Upper lobe of left lung (tissue), 6 donors: ENCODE measurements around the gene CSK. TPM values are rescaled to one million over a fixed set of nuclear protein-coding genes. Genes with fewer than 3 reads are reported as not detected.

ENCODE experiments used
- ATAC-seq, 2 donors: fragments of 200-7000 bp; cut with Tn5 transposase; one replicate each; pipeline ENCODE4 v1.9.1; 2022; ENCODE audit warnings: mild to moderate bottlenecking in 2 of 2, moderate library complexity in 2 of 2; ENCODE audit not compliant: low FRiP score in 2 of 2
- DNase-seq, 2 donors: peaks; one replicate each; pipeline ENCODE4 v3.0.0-alpha.2; 2019 to 2020
- H3K27ac ChIP-seq, 4 donors: fragments of 200-600 bp; sonication (generic); one replicate each; pipeline ENCODE4 v1.5.1; 2016 to 2019
- H3K27me3 ChIP-seq, 4 donors: fragments of 200-600 bp; sonication (generic); one replicate each; pipeline ENCODE4 v1.5.1; 2017 to 2019
- H3K36me3 ChIP-seq, 4 donors: fragments of 200-600 bp; sonication (generic); one replicate each; pipeline ENCODE4 v1.5.1; 2016 to 2019
- H3K4me1 ChIP-seq, 4 donors: fragments of 200-600 bp; sonication (generic); one replicate each; pipeline ENCODE4 v1.5.1; 2018 to 2019
- H3K4me3 ChIP-seq, 4 donors: fragments of 200-600 bp; sonication (generic); one replicate each; pipeline ENCODE4 v1.5.1; 2017 to 2019; ENCODE audit warnings: mild to moderate bottlenecking in 2 of 4, moderate library complexity in 1 of 4
- H3K9me3 ChIP-seq, 4 donors: fragments of 200-600 bp; sonication (generic); one replicate each; pipeline ENCODE4 v1.5.1; 2018 to 2019
- EP300 ChIP-seq, 4 donors: sonication (generic); formaldehyde crosslinking; IDR thresholded peaks; one replicate each; pipeline ENCODE4 v1.5.1; 2017; ENCODE audit warnings: antibody characterized with exemption in 4 of 4, control low read depth in 2 of 4
- POLR2A ChIP-seq, 4 donors: fragments of 450-650 bp; IDR thresholded peaks; one replicate each; pipeline ENCODE4 v1.5.1; 2016 to 2017; ENCODE audit warnings: antibody characterized with exemption in 4 of 4, mild to moderate bottlenecking in 2 of 4
- POLR2AphosphoS5 ChIP-seq, 2 donors: sonication (generic); formaldehyde crosslinking; IDR thresholded peaks; one replicate each; pipeline ENCODE4 v1.5.1; 2017; ENCODE audit warnings: antibody characterized with exemption in 2 of 2
- WGBS, 2 donors: methylation state at CpG; one replicate each; pipeline ENCODE4 v1.1.5; 2017 to 2018; 5-methylcytosine and 5-hydroxymethylcytosine counted together
- total RNA-seq, 6 donors: library from RNA; depleted of rRNA in 4 of 6; stranded (reverse); fragments of >200 nt in 4 of 6; gene quantifications; one replicate each; pipeline versions ENCODE4 v1.1.0 to v1.2.1, GENCODE V29; 2016 to 2021
- TF ChIP-seq, protein P1 (sequence below), 6 experiments: fragments of 450-650 bp in 4 of 6; fragments of 200-600 bp in 2 of 6; sonication (generic) in 2 of 6; IDR thresholded peaks; one replicate each; pipeline ENCODE4 v1.5.1; 2016 to 2019; ENCODE audit warnings: antibody characterized with exemption in 6 of 6
- donor health status: DM: no; HTN: no; CAD: no; lungs with moderate emphysema.
- donor health status: DM: no; HTN: yes; CAD: no; lungs with severe emphysema.

CSK gene
- total RNA-seq, 6 donors from 2014 or later: 32.7 to 104 (median 64.8) TPM

DNA sequence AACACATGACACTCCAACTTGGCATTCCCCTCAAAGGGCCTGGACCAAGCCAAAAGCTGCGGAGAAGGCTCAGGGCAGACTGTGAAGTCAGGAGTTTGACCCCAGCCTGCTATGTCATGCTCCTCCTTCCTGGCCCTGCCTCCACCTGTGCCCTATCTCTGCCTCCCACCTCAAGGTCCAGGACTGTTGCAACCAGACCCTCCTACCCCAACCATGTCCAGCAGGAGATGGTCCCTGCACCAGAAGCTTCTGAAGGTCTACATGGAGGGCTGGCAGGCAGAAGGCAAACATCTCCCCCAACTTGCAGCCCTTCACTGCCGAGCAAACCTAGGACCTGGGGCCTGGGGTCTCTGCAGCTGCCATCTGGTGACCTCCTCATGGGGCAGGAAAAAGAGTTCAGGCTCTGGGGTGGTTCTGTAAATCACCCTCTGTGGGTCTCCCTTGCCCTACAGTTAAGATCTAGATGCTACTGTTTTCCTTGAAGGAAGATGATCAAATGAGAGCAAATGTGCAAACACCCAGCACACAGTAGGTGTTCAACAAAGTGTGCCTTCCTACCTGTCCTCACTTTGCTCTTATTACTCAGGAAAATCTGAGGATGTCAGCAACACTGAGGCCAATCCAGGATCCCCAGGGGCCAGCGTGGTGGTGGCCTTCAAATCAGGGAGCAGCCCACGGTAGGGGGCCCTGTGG lies 11.5 kb upstream of the CSK start:
- no peak overlapping the region for H3K4me3 ChIP-seq
- no peaks in the 10 kb centered on the region for H3K9me3 ChIP-seq
- WGBS, 2 donors: 79 to 100% methylated on average over 1 to 4 of the region's 4 CpGs
- DNase-seq: no peak
- peaks cover 4 to 18% (median 11%) of the 10 kb centered on the region in 4 donors for H3K4me1 ChIP-seq
- H3K27me3 ChIP-seq: no peaks in the 10 kb centered on the region
- TF ChIP-seq POLR2A (IDR thresholded peaks at IDR 0.05) (no peak), POLR2AphosphoS5 (IDR thresholded peaks at IDR 0.05) (no peak)
- ATAC-seq: no peak
- H3K27ac ChIP-seq: no peak overlapping the region
- no peaks in the 10 kb centered on the region for H3K36me3 ChIP-seq

DNA sequence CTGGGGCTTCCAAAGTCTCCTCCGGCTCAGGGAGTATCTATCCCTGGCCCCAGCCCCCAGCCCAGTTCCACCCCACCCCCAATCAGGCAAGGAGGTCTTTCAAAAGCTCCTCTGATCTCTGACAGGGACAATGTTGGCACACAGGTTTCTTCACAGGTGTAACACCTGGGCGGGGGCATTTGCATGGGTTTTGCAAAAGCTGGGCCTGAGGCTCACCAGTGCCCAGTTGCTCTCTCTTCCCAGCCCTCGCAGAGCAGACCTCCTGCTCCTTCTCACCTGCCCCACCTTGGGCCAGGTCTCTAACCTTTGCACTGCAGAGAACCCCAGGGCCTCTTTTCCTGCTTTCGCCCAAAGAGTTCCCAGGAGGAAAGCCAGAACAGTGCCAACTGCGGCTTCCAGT lies 8.6 kb upstream of the CSK start:
- Histone ChIP-seq H3K27ac (no peak overlapping the region), H3K27me3 (no peaks in the 10 kb centered on the region), H3K36me3 (no peaks in the 10 kb centered on the region), H3K4me1 (peaks cover 21 to 39% (median 36%) of the 10 kb centered on the region in 4 donors), H3K4me3 (no peak overlapping the region), H3K9me3 (no peaks in the 10 kb centered on the region)
- 94 to 95% methylated on average over 5 of the region's 5 CpGs for WGBS, 2 donors
- DNase-seq (no peak), ATAC-seq (no peak)
- TF ChIP-seq POLR2AphosphoS5 (IDR thresholded peaks at IDR 0.05): no peak
- TF ChIP-seq EP300 (IDR thresholded peaks at IDR 0.05): no peak
- TF ChIP-seq, protein P1, sequence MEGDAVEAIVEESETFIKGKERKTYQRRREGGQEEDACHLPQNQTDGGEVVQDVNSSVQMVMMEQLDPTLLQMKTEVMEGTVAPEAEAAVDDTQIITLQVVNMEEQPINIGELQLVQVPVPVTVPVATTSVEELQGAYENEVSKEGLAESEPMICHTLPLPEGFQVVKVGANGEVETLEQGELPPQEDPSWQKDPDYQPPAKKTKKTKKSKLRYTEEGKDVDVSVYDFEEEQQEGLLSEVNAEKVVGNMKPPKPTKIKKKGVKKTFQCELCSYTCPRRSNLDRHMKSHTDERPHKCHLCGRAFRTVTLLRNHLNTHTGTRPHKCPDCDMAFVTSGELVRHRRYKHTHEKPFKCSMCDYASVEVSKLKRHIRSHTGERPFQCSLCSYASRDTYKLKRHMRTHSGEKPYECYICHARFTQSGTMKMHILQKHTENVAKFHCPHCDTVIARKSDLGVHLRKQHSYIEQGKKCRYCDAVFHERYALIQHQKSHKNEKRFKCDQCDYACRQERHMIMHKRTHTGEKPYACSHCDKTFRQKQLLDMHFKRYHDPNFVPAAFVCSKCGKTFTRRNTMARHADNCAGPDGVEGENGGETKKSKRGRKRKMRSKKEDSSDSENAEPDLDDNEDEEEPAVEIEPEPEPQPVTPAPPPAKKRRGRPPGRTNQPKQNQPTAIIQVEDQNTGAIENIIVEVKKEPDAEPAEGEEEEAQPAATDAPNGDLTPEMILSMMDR (IDR thresholded peaks at IDR 0.05): no peak
- no peak for TF ChIP-seq POLR2A (IDR thresholded peaks at IDR 0.05)

GRCh38 chr15:74773731-74774252 lies 8.1 kb upstream of the CSK start:
- TF ChIP-seq EP300 (IDR thresholded peaks at IDR 0.05) (no peak), POLR2A (IDR thresholded peaks at IDR 0.05) (no peak), POLR2AphosphoS5 (IDR thresholded peaks at IDR 0.05) (no peak)
- TF ChIP-seq, protein P1 (IDR thresholded peaks at IDR 0.05): no peak
- H3K27ac ChIP-seq: no peak overlapping the region
- DNase-seq: no peak
- no peaks in the 10 kb centered on the region for H3K27me3 ChIP-seq
- H3K4me3 ChIP-seq: no peak overlapping the region
- ATAC-seq: no peak
- 71 to 75% methylated on average over 5 of the region's 5 CpGs for WGBS, 2 donors
- H3K9me3 ChIP-seq: no peaks in the 10 kb centered on the region
- no peaks in the 10 kb centered on the region for H3K36me3 ChIP-seq
- H3K4me1 ChIP-seq: peaks cover 26 to 38% (median 35%) of the 10 kb centered on the region in 4 donors

GRCh38 chr15:74775132-74775562 lies 6.7 kb upstream of the CSK start:
- TF ChIP-seq POLR2AphosphoS5 (IDR thresholded peaks at IDR 0.05): no peak
- TF ChIP-seq POLR2A (IDR thresholded peaks at IDR 0.05): no peak
- no peak for TF ChIP-seq EP300 (IDR thresholded peaks at IDR 0.05)
- TF ChIP-seq, protein P1 (IDR thresholded peaks at IDR 0.05): no peak
- H3K4me1 ChIP-seq: peaks cover 30 to 43% (median 40%) of the 10 kb centered on the region in 4 donors
- H3K27me3 ChIP-seq: no peaks in the 10 kb centered on the region
- peak overlapping the region in 1 of 4 donors; percentile 87 for H3K27ac ChIP-seq
- ATAC-seq: no peak
- H3K4me3 ChIP-seq: no peak overlapping the region
- 64 to 75% methylated on average over 5 of the region's 5 CpGs for WGBS, 2 donors
- no peaks in the 10 kb centered on the region for H3K9me3 ChIP-seq
- H3K36me3 ChIP-seq: no peaks in the 10 kb centered on the region
- no peak for DNase-seq

GRCh38 chr15:74775894-74776293 lies 6.0 kb upstream of the CSK start:
- Histone ChIP-seq H3K36me3 (no peaks in the 10 kb centered on the region), H3K4me1 (peaks cover 35 to 48% (median 46%) of the 10 kb centered on the region in 4 donors), H3K27ac (peak overlapping the region in 2 of 4 donors; percentile 78 to 87), H3K9me3 (no peaks in the 10 kb centered on the region), H3K27me3 (no peaks in the 10 kb centered on the region), H3K4me3 (no peak overlapping the region)
- ATAC-seq: no peak
- 53 to 100% methylated on average over 1 to 4 of the region's 4 CpGs for WGBS, 2 donors
- TF ChIP-seq POLR2AphosphoS5 (IDR thresholded peaks at IDR 0.05) (no peak), EP300 (IDR thresholded peaks at IDR 0.05) (no peak), POLR2A (IDR thresholded peaks at IDR 0.05) (no peak)
- TF ChIP-seq, protein P1 (IDR thresholded peaks at IDR 0.05): no peak
- no peak for DNase-seq
